ENCODE data around the gene NXPH2.

NXPH2 gene

GRCh38 chr2:138630164-138630563 lies 150.0 kb downstream of the NXPH2 start:
- Histone ChIP-seq H3K27me3 (replicated peaks; ENCODE audit: control insufficient read depth, insufficient read depth, low read length, poor library complexity, severe bottlenecking) (no peaks in the 10 kb centered on the region), H3K4me1 (ENCODE audit: control insufficient read depth, insufficient read depth, low read length, poor library complexity, severe bottlenecking) (no peaks in the 10 kb centered on the region), H3K9me3 (ENCODE audit: control insufficient read depth, low read length) (no peaks in the 10 kb centered on the region), H3K36me3 (ENCODE audit: control insufficient read depth, insufficient read depth, low read length) (no peaks in the 10 kb centered on the region), H3K4me3 (ENCODE audit: insufficient read depth, low read depth, low read length, poor library complexity, severe bottlenecking) (no peak overlapping the region), H3K27ac (ENCODE audit: insufficient read depth, low read length, poor library complexity, severe bottlenecking) (no peak overlapping the region)
- no peak for DNase-seq

GRCh38 chr2:138626148-138626547 lies 154.0 kb downstream of the NXPH2 start:
- Histone ChIP-seq H3K4me3 (ENCODE audit: insufficient read depth, low read depth, low read length, poor library complexity, severe bottlenecking) (no peak overlapping the region), H3K27ac (ENCODE audit: insufficient read depth, low read length, poor library complexity, severe bottlenecking) (no peak overlapping the region), H3K36me3 (ENCODE audit: control insufficient read depth, insufficient read depth, low read length) (no peaks in the 10 kb centered on the region), H3K27me3 (replicated peaks; ENCODE audit: control insufficient read depth, insufficient read depth, low read length, poor library complexity, severe bottlenecking) (no peaks in the 10 kb centered on the region), H3K4me1 (ENCODE audit: control insufficient read depth, insufficient read depth, low read length, poor library complexity, severe bottlenecking) (no peaks in the 10 kb centered on the region), H3K9me3 (ENCODE audit: control insufficient read depth, low read length) (no peaks in the 10 kb centered on the region)
- no peak for DNase-seq

- no peak for DNase-seq
- Histone ChIP-seq H3K27me3 (replicated peaks; ENCODE audit: control insufficient read depth, insufficient read depth, low read length, poor library complexity, severe bottlenecking) (no peaks in the 10 kb centered on the region), H3K36me3 (ENCODE audit: control insufficient read depth, insufficient read depth, low read length) (no peaks in the 10 kb centered on the region), H3K4me3 (ENCODE audit: insufficient read depth, low read depth, low read length, poor library complexity, severe bottlenecking) (no peak overlapping the region), H3K27ac (ENCODE audit: insufficient read depth, low read length, poor library complexity, severe bottlenecking) (no peak overlapping the region), H3K9me3 (ENCODE audit: control insufficient read depth, low read length) (no peaks in the 10 kb centered on the region), H3K4me1 (ENCODE audit: control insufficient read depth, insufficient read depth, low read length, poor library complexity, severe bottlenecking) (no peaks in the 10 kb centered on the region)
Measured at GRCh38 chr2:138622613-138623012, 157.6 kb downstream of the NXPH2 start.

GRCh38 chr2:138621139-138621538 lies 159.1 kb downstream of the NXPH2 start:
- Histone ChIP-seq H3K27me3 (replicated peaks; ENCODE audit: control insufficient read depth, insufficient read depth, low read length, poor library complexity, severe bottlenecking) (no peaks in the 10 kb centered on the region), H3K27ac (ENCODE audit: insufficient read depth, low read length, poor library complexity, severe bottlenecking) (no peak overlapping the region), H3K9me3 (ENCODE audit: control insufficient read depth, low read length) (no peaks in the 10 kb centered on the region), H3K4me3 (ENCODE audit: insufficient read depth, low read depth, low read length, poor library complexity, severe bottlenecking) (no peak overlapping the region), H3K4me1 (ENCODE audit: control insufficient read depth, insufficient read depth, low read length, poor library complexity, severe bottlenecking) (no peaks in the 10 kb centered on the region), H3K36me3 (ENCODE audit: control insufficient read depth, insufficient read depth, low read length) (no peaks in the 10 kb centered on the region)
- DNase-seq = no peak

- no peaks in the 10 kb centered on the region for H3K36me3 ChIP-seq (ENCODE audit: control insufficient read depth, insufficient read depth, low read length)
- H3K27ac ChIP-seq (ENCODE audit: insufficient read depth, low read length, poor library complexity, severe bottlenecking) = no peak overlapping the region
- H3K4me1 ChIP-seq (ENCODE audit: control insufficient read depth, insufficient read depth, low read length, poor library complexity, severe bottlenecking) = no peaks in the 10 kb centered on the region
- no peaks in the 10 kb centered on the region for H3K27me3 ChIP-seq (replicated peaks; ENCODE audit: control insufficient read depth, insufficient read depth, low read length, poor library complexity, severe bottlenecking)
- H3K9me3 ChIP-seq (ENCODE audit: control insufficient read depth, low read length) = no peaks in the 10 kb centered on the region
- no peak overlapping the region for H3K4me3 ChIP-seq (ENCODE audit: insufficient read depth, low read depth, low read length, poor library complexity, severe bottlenecking)
- no peak for DNase-seq
Measured at GRCh38 chr2:138620431-138620830, 159.8 kb downstream of the NXPH2 start.

Data from effector memory CD4-positive, alpha-beta T cell (primary cell).